ENCODE data around the gene MRPL16. TPM values are rescaled to one million over a fixed set of nuclear protein-coding genes. Genes with fewer than 3 reads are reported as not detected.

MRPL16 gene
- total and polyA plus RNA-seq, 4 experiments from 2014 or later: 33.2 to 92.2 (median 60.7) TPM

DNA sequence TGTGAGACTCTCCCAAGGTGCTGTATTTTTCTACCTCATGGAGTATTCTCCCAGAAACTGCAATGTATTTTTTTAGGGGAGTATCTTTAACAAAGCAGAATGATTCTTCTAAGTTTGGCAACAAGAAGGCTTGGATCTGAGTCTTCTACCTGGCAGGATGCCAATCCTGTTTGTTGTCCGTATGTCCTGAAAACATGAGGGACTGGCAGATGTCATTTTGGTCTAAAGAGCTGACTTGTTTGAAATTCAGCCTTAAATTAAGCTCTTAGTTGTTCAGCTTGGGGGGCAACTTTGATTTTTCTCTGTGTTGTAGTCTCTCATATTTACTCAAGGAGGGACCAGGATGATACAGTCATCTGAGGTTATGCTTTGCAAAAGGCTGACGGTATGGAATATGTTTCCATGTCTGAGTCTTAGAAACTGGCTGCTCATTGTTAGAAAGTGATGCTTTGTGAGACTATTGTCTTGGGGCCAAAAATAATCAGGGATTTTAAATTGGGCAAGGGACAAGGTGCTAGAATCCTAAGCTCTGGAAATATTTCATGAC, 9.3 kb downstream of the MRPL16 start:
- Histone ChIP-seq H3K4me3 (ENCODE audit: low read length in 2 of 2) (no peak overlapping the region), H3K27me3 (ENCODE audit: insufficient read depth, low read length) (no peaks in the 10 kb centered on the region), H3K9me3 (ENCODE audit: control insufficient read depth in 1 of 2, low read length in 2 of 2) (no peaks in the 10 kb centered on the region), H3K4me1 (ENCODE audit: insufficient read depth, low read length) (no peaks in the 10 kb centered on the region), H3K36me3 (ENCODE audit: insufficient read depth, low read length) (peaks cover 1% of the 10 kb centered on the region), H3K27ac (ENCODE audit: low read depth, low read length) (no peak overlapping the region)
- intact Hi-C loops (cut with micrococcal nuclease): no loop called here
- no peaks in the 10 kb centered on the region for H3K27me3 Mint-ChIP-seq
- no peak overlapping the region for H3K27ac Mint-ChIP-seq
- POLR2A ChIA-PET (ENCODE audit: partially characterized antibody): interaction anchor here (0.9 to 2.3 kb wide), 5 partner anchors 9 to 185 kb away, joined by 4 to 10 read pairs (median 5); partner anchors contain the start of genes MRPL16, OSBP and STX3
- H3K4me1 Mint-ChIP-seq: no peaks in the 10 kb centered on the region
- H3K9me3 Mint-ChIP-seq: no peaks in the 10 kb centered on the region
- DNase-seq: no peak
- peaks cover 23 to 30% of the 10 kb centered on the region in 2 donors for H3K36me3 Mint-ChIP-seq
- CTCF ChIA-PET (ENCODE audit: partially characterized antibody): interaction anchor here (0.8 to 6.2 kb wide), 17 partner anchors 8 to 264 kb away, joined by 3 to 140 read pairs (median 5); partner anchors contain the start of genes MRPL16 and STX3
- H3K4me3 Mint-ChIP-seq: no peak overlapping the region

DNA sequence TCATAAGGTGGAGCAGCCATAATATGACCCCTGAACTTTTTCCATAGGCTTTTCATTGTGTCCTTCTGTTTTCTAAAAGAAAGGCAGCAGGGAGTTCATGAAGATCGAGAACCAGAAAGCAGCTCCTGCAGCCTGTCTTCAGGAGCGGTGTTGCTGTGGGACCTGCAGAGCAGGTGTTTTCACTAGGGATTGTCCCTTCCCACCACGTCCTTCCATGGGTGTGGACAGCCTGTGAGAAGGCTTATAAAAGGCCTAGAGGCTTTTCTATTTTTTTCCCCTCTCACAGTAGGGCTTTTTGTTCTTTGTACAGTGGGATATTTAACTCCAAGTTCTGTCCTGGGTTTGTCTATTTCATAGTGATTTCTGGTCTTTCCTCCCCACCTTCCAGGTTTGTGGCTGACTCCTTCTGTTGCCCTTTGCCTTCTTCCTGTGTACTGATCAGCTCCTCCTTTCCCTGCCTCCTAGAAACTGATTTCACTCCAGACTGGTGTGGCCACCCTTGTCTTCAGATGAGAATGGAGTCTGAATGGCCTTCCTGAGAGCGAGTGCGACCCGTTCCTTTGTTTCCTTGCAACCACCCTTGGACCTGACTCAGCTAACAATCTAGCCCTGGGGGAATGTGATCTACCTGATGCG, 10.1 kb downstream of the MRPL16 start:
- no peak for DNase-seq
- POLR2A ChIA-PET (ENCODE audit: partially characterized antibody): interaction anchor here (0.7 to 2.3 kb wide), 4 partner anchors 10 to 185 kb away, joined by 3 to 6 read pairs (median 4); partner anchors contain the start of genes MRPL16 and OSBP
- no peaks in the 10 kb centered on the region for H3K9me3 ChIP-seq (ENCODE audit: control insufficient read depth in 1 of 2, low read length in 2 of 2)
- no peaks in the 10 kb centered on the region for H3K4me1 ChIP-seq (ENCODE audit: insufficient read depth, low read length)
- Mint-ChIP-seq H3K27me3 (no peaks in the 10 kb centered on the region), H3K4me3 (no peak overlapping the region), H3K27ac (peak overlapping the region in 3 of 7 donors; percentile 73 to 77 (median 76)), H3K9me3 (no peaks in the 10 kb centered on the region), H3K36me3 (peaks cover 27 to 32% of the 10 kb centered on the region in 2 donors), H3K4me1 (no peaks in the 10 kb centered on the region)
- intact Hi-C loops (cut with micrococcal nuclease): no loop called here
- CTCF ChIA-PET (ENCODE audit: partially characterized antibody): interaction anchor here (1.5 to 6.2 kb wide), 7 partner anchors 9 to 263 kb away, joined by 5 to 140 read pairs (median 9); partner anchors contain the start of genes MRPL16 and STX3
- no peak overlapping the region for H3K4me3 ChIP-seq (ENCODE audit: low read length in 2 of 2)
- no peaks in the 10 kb centered on the region for H3K36me3 ChIP-seq (ENCODE audit: insufficient read depth, low read length)
- no peaks in the 10 kb centered on the region for H3K27me3 ChIP-seq (ENCODE audit: insufficient read depth, low read length)
- H3K27ac ChIP-seq (ENCODE audit: low read depth, low read length): no peak overlapping the region

DNA sequence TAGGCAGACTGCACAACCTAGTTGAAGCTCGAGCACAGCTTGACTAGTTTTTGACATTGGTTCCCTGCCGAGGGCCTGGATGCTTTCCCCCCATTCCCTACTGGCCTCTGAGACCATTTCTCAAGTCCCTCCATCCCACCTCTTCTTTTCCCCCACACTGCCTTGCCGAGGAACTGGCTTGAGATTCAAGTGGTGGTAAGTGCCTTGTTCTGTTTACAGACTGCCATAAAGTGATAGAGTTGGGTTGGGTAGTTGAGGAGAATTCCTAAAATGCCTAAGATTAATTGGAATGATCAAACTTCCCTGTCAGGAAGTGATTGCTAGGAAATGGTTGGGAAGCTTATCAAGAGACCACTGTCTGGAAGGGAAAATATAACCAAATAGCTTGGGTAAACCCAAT, 16.2 kb downstream of the MRPL16 start:
- Histone ChIP-seq H3K27me3 (ENCODE audit: insufficient read depth, low read length) (no peaks in the 10 kb centered on the region), H3K4me3 (ENCODE audit: low read length in 2 of 2) (no peak overlapping the region), H3K36me3 (ENCODE audit: insufficient read depth, low read length) (no peaks in the 10 kb centered on the region), H3K9me3 (ENCODE audit: control insufficient read depth in 1 of 2, low read length in 2 of 2) (no peaks in the 10 kb centered on the region), H3K27ac (ENCODE audit: low read depth, low read length) (no peak overlapping the region), H3K4me1 (ENCODE audit: insufficient read depth, low read length) (no peaks in the 10 kb centered on the region)
- CTCF ChIA-PET (ENCODE audit: partially characterized antibody): no interaction called here
- Mint-ChIP-seq H3K36me3 (peaks cover 28 to 47% of the 10 kb centered on the region in 2 donors), H3K27ac (no peak overlapping the region), H3K9me3 (no peaks in the 10 kb centered on the region), H3K27me3 (no peaks in the 10 kb centered on the region), H3K4me3 (no peak overlapping the region), H3K4me1 (no peaks in the 10 kb centered on the region)
- intact Hi-C loops (cut with micrococcal nuclease): no loop called here
- POLR2A ChIA-PET (ENCODE audit: partially characterized antibody): no interaction called here
- no peak for DNase-seq

DNA sequence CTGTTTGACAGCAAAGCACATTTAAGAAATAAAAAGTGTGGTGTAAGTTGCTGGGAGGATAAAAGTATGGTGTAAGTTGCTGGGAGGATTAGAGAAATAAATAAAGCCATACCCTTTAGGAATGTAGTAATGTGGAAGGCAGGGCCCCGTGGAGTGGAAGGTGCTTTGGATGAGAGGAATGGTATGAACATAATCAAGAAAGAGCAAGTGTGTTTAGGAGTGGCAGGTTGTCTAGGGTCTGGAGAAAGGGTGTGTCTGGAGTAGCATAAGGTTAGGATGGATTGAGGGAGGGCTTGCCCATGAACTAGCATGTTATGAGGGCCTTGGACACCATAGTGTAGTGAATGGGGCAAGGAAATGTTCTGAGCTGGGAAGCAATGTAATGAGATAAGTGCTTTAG, 18.1 kb downstream of the MRPL16 start:
- H3K4me1 ChIP-seq (ENCODE audit: insufficient read depth, low read length): no peaks in the 10 kb centered on the region
- H3K9me3 ChIP-seq (ENCODE audit: control insufficient read depth in 1 of 2, low read length in 2 of 2): no peaks in the 10 kb centered on the region
- DNase-seq: no peak
- peaks cover 27 to 48% of the 10 kb centered on the region in 2 donors for H3K36me3 Mint-ChIP-seq
- H3K27me3 ChIP-seq (ENCODE audit: insufficient read depth, low read length): no peaks in the 10 kb centered on the region
- H3K4me3 Mint-ChIP-seq: no peak overlapping the region
- no peaks in the 10 kb centered on the region for H3K27me3 Mint-ChIP-seq
- intact Hi-C loops (cut with micrococcal nuclease): no loop called here
- H3K4me1 Mint-ChIP-seq: peaks cover 0 to under 1% (median under 1%) of the 10 kb centered on the region in 4 donors
- CTCF ChIA-PET (ENCODE audit: partially characterized antibody): interaction anchor here (0.9 to 1.2 kb wide), 2 partner anchors 9 to 38 kb away, joined by 3 read pairs; no protein-coding TSS in a partner anchor
- H3K36me3 ChIP-seq (ENCODE audit: insufficient read depth, low read length): peaks cover 5% of the 10 kb centered on the region
- H3K27ac Mint-ChIP-seq: peak overlapping the region in 3 of 7 donors; percentile 48 to 65 (median 48)
- POLR2A ChIA-PET (ENCODE audit: partially characterized antibody): no interaction called here
- no peak overlapping the region for H3K27ac ChIP-seq (ENCODE audit: low read depth, low read length)
- H3K9me3 Mint-ChIP-seq: no peaks in the 10 kb centered on the region
- no peak overlapping the region for H3K4me3 ChIP-seq (ENCODE audit: low read length in 2 of 2)

DNA sequence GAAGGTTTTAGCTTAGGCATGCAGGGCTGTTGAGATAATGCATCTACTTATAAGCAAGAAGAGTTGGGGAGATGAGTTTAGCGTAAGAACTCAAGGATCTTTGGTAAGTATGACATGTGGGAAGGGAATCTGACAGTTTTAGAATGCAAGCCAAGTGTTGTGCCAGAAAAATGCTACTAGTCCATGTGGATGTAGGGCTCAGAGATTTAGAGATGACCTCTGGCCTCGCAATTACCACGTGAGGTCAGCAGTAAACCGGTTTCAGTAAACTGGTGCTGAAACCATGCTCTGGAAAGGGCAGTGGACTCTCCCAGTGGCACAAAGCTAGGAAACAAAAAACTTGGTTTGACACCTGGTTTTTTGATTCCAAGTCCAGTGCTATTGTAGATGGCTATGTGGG, 18.9 kb downstream of the MRPL16 start:
- CTCF ChIA-PET (ENCODE audit: partially characterized antibody): interaction anchor here (1.2 to 1.6 kb wide), 2 partner anchors 8 to 10 kb away, joined by 3 to 5 read pairs; no protein-coding TSS in a partner anchor
- POLR2A ChIA-PET (ENCODE audit: partially characterized antibody): no interaction called here
- H3K27me3 Mint-ChIP-seq: no peaks in the 10 kb centered on the region
- H3K4me3 Mint-ChIP-seq: no peak overlapping the region
- Histone ChIP-seq H3K4me3 (ENCODE audit: low read length in 2 of 2) (no peak overlapping the region), H3K27ac (ENCODE audit: low read depth, low read length) (no peak overlapping the region), H3K27me3 (ENCODE audit: insufficient read depth, low read length) (no peaks in the 10 kb centered on the region), H3K9me3 (ENCODE audit: control insufficient read depth in 1 of 2, low read length in 2 of 2) (no peaks in the 10 kb centered on the region), H3K4me1 (ENCODE audit: insufficient read depth, low read length) (no peaks in the 10 kb centered on the region), H3K36me3 (ENCODE audit: insufficient read depth, low read length) (peaks cover 5% of the 10 kb centered on the region)
- H3K36me3 Mint-ChIP-seq: peaks cover 31 to 48% of the 10 kb centered on the region in 2 donors
- no peak for DNase-seq
- H3K27ac Mint-ChIP-seq: no peak overlapping the region
- H3K4me1 Mint-ChIP-seq: peaks cover 4 to 9% (median 5%) of the 10 kb centered on the region in 4 donors
- no peaks in the 10 kb centered on the region for H3K9me3 Mint-ChIP-seq
- intact Hi-C loops (cut with micrococcal nuclease): no loop called here

DNA sequence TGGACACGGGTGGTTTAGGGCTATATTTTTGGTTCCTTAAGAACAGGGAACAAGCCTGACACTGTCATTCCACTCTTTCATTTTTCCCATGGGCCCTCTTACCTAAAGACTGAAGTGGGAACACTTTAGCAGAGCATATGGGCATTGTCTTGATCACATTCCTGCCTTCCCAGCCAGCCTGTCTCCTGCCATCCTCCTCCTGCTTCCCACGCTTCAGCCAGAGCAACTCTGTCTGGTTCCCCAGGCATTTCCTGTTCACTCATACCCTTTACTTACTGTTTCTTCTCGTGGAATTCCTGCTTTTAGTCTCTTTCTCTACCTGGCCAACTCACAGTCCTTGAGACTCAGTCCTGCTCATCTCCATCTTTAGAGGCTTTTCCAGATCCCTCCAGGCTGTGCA, 22.8 kb downstream of the MRPL16 start:
- H3K9me3 Mint-ChIP-seq: peaks cover 0 to 2% (median 0%) of the 10 kb centered on the region in 8 donors
- H3K36me3 Mint-ChIP-seq: peaks cover 23 to 26% of the 10 kb centered on the region in 2 donors
- no peaks in the 10 kb centered on the region for H3K9me3 ChIP-seq (ENCODE audit: control insufficient read depth in 1 of 2, low read length in 2 of 2)
- ChIA-PET POLR2A (ENCODE audit: partially characterized antibody) (no interaction called here), CTCF (ENCODE audit: partially characterized antibody) (interaction anchor here (1.0 to 1.1 kb wide), 2 partner anchors 14 to 34 kb away, joined by 3 to 4 read pairs; no protein-coding TSS in a partner anchor)
- DNase-seq: no peak
- peak overlapping the region in 3 of 7 donors; percentile 2 to 57 (median 25) for H3K27ac Mint-ChIP-seq
- H3K27me3 ChIP-seq (ENCODE audit: insufficient read depth, low read length): no peaks in the 10 kb centered on the region
- no peak overlapping the region for H3K4me3 ChIP-seq (ENCODE audit: low read length in 2 of 2)
- H3K4me3 Mint-ChIP-seq: no peak overlapping the region
- H3K36me3 ChIP-seq (ENCODE audit: insufficient read depth, low read length): peaks cover 5% of the 10 kb centered on the region
- no peak overlapping the region for H3K27ac ChIP-seq (ENCODE audit: low read depth, low read length)
- H3K4me1 ChIP-seq (ENCODE audit: insufficient read depth, low read length): peaks cover 11% of the 10 kb centered on the region
- H3K27me3 Mint-ChIP-seq: no peaks in the 10 kb centered on the region
- peaks cover 14 to 35% (median 20%) of the 10 kb centered on the region in 4 donors for H3K4me1 Mint-ChIP-seq
- intact Hi-C loops (cut with micrococcal nuclease): no loop called here

DNA sequence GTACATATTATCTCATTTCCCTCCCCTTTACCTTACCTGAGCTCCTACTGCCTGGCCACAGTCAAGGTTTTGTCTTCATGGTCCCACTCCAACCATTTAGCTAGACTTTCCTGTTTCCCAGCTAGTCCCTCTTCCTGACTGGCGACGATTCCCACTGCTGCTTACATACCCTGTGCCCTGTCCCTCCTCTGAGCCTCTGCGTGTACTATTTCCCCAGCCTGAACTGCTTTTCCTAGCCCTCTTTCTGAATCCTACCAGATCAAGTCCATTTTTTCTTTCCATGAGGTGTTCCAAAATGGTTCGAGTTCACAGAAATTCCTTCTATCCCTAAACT, 23.4 kb downstream of the MRPL16 start:
- intact Hi-C loops (cut with micrococcal nuclease): no loop called here
- DNase-seq: no peak
- Histone ChIP-seq H3K27me3 (ENCODE audit: insufficient read depth, low read length) (no peaks in the 10 kb centered on the region), H3K27ac (ENCODE audit: low read depth, low read length) (no peak overlapping the region), H3K4me1 (ENCODE audit: insufficient read depth, low read length) (peaks cover 12% of the 10 kb centered on the region), H3K9me3 (ENCODE audit: control insufficient read depth in 1 of 2, low read length in 2 of 2) (no peaks in the 10 kb centered on the region), H3K4me3 (ENCODE audit: low read length in 2 of 2) (no peak overlapping the region), H3K36me3 (ENCODE audit: insufficient read depth, low read length) (peaks cover 5% of the 10 kb centered on the region)
- peaks cover 14 to 38% (median 21%) of the 10 kb centered on the region in 4 donors for H3K4me1 Mint-ChIP-seq
- ChIA-PET CTCF (ENCODE audit: partially characterized antibody) (interaction anchor here (1.1 kb wide), 1 partner anchor 14 kb away, joined by 4 read pairs; no protein-coding TSS in a partner anchor), POLR2A (ENCODE audit: partially characterized antibody) (no interaction called here)
- no peak overlapping the region for H3K4me3 Mint-ChIP-seq
- no peaks in the 10 kb centered on the region for H3K27me3 Mint-ChIP-seq
- H3K36me3 Mint-ChIP-seq: peaks cover 17 to 21% of the 10 kb centered on the region in 2 donors
- H3K27ac Mint-ChIP-seq: peak overlapping the region in 2 of 7 donors; percentile 50 to 57
- peaks cover 0 to 2% (median 0%) of the 10 kb centered on the region in 8 donors for H3K9me3 Mint-ChIP-seq

Measured in CD4-positive, alpha-beta memory T cell (primary cell).